H1 (cell line): Measurements from ENCODE around the gene PTPN9. TPM values are rescaled to one million over a fixed set of nuclear protein-coding genes. Genes with fewer than 3 reads are reported as not detected.

Experiments
- E2F6 ChIP-seq: IDR thresholded peaks from 2 replicates; pipeline ENCODE4 v1.6.1; 2012; ENCODE audit warnings: inconsistent platforms
- EZH2 ChIP-seq: fragments of 200-600 bp; sonication (generic); IDR thresholded peaks from 2 replicates; pipeline ENCODE4 v1.7.1; 2012; ENCODE audit warnings: low read depth, mild to moderate bottlenecking, moderate library complexity, low read length, inconsistent platforms; ENCODE audit not compliant: severe bottlenecking
- HDAC6 ChIP-seq: IDR thresholded peaks from one replicate; pipeline ENCODE4 v1.7.1; 2012; ENCODE audit warnings: low read depth, mild to moderate bottlenecking, inconsistent platforms, low read length, moderate library complexity
- NANOG ChIP-seq: IDR thresholded peaks from 2 replicates; pipeline ENCODE4 v1.6.1; 2011; ENCODE audit warnings: low read length, low read depth, mild to moderate bottlenecking, inconsistent platforms; ENCODE audit not compliant: insufficient read depth, poor library complexity, severe bottlenecking
- polyA plus RNA-seq, 7 experiments: library from polyadenylated mRNA; depleted of rRNA in 3 of 7; stranded (reverse) in 5 of 7; unstranded in 2 of 7; fragments of >200 nt in 5 of 7; fragments of 200-250 nt in 2 of 7; gene quantifications; 1 replicate in 5 of 7; 2 replicates in 1 of 7; 4 replicates in 1 of 7; pipeline versions ENCODE4 v1.2.1 to v1.2.3, GENCODE V29; 2011 to 2013; ENCODE audit warnings: missing spikeins in 2 of 7, mixed read lengths in 2 of 7
- total RNA-seq: library from RNA; stranded (reverse); fragmentation: NEBNext Ultra II Directional; extraction: Animal tissue kit (Norgen Biotek cat#: 25700); gene quantifications from 2 replicates; pipeline ENCODE4 v1.2.1, GENCODE V29; 2021

PTPN9 gene
- total and polyA plus RNA-seq, 2 of the 8 experiments (the other 6 are each of a cell fraction or from before 2014, with no cell fraction given), result 46.6 to 57.4 TPM

DNA sequence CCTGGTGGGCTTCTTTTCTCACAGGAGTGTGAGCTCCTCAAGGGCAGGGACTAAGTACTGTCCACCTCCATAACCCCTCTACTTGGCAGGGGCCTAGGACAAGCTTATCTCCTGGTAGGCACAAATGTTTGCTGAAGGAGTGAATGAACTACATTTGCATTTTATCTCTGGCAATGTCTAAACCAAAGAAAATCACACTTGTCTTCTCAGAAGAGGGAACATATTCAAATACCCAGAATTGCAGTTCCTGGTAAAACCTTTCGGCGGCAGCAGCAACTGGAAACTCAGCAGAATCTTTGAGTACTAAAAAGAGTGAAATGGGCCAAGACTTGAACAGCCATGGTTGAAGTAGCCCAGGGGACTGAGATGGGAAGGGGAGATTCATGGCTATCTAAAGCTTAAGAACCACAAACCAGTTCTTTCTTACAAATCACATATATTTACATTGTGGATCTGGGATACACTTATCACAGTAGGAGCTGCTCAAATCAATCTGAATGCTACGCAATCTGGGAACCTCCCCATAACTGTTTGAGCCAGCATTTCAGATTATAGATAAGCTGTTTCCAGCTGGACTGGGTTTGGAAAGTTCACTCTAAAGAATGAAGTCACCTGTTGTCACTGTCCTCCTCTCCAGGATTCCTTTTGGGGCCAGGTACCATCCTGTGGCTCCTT is 18.7 kb upstream of the PTPN9 start (continued):
- TF ChIP-seq E2F6, result no peak
- TF ChIP-seq HDAC6, result no peak
- TF ChIP-seq EZH2, result no peak
- no peak for TF ChIP-seq NANOG
